ENCODE data around the gene GRID2.
A peak's percentile ranks its signal among the peaks of the same experiment; 100 is the strongest.

Gene GRID2

DNA sequence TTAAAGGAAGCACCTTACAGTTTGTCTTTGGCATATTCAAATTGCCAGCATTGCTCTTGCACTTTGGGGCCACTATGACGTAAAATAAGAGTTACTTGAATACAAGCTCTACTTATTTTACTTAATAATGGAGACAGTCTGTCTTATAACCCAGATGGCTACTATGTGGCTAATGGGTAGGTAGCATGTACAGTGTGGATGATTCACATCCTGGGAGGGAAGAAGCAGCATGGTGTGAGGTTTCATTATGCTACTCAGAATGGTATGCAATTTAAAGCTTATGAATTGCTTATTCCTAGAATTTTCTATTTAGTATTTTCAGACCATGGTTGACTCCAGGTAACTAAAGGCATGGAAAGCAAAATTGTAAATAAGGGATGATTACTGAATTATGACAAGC is 763.0 kb downstream of the GRID2 start:
- DNase-seq (ENCODE audit: insufficient read length) (no peak), FAIRE-seq (no peak)
- TF ChIP-seq TAF1 (IDR thresholded peaks at IDR 0.05; ENCODE audit: borderline replicate concordance, low read depth, low read length) (no peak), POLR2A (IDR thresholded peaks at IDR 0.05; ENCODE audit: low read depth, low read length) (no peak), POLR2AphosphoS5 (IDR thresholded peaks at IDR 0.05; ENCODE audit: low read depth, low read length) (no peak)

DNA sequence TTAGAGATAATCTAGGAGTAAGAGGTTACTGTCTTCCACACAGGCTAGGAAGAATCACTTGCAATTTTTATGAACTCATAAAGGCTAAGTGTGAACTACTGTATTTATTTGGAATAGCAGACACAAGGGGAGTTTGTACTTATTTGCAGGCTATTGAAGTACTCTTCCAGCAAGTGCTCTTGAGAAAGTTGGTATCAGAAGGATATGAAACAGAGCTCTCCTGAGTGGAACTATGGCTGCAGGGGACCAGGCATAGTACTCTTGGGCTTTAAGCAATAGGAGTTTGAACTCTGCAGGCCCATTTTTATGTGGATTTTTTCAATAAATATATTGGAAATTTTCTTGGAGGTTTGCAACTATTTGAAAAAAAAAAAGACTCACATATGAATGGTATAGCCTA is 768.5 kb downstream of the GRID2 start:
- FAIRE-seq = no peak
- DNase-seq (ENCODE audit: insufficient read length) = no peak
- TF ChIP-seq POLR2AphosphoS5 (IDR thresholded peaks at IDR 0.05; ENCODE audit: low read depth, low read length) (no peak), POLR2A (IDR thresholded peaks at IDR 0.05; ENCODE audit: low read depth, low read length) (no peak), TAF1 (IDR thresholded peaks at IDR 0.05; ENCODE audit: borderline replicate concordance, low read depth, low read length) (no peak)

DNA sequence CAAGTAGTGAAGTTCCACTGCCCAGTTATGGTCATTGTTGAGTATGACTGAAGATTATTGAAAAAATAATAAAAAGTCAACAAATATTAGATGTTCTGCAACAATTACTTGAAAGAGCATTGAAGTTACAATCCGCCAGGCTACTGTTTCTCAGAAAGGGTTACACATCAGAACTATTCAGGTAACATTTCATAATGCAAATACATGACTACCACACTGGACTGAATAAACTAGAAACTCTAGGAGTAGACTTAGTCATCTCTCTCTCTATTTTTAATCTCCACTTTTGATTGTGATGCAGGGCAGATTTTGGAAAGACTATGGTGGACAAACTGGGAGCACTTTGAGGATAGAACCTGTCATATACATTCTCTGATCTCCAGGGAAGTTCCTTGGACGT is 776.5 kb downstream of the GRID2 start:
- no peak for FAIRE-seq
- no peak for DNase-seq (ENCODE audit: insufficient read length)
- no peak for TF ChIP-seq POLR2A (IDR thresholded peaks at IDR 0.05; ENCODE audit: low read depth, low read length)
- no peak for TF ChIP-seq POLR2AphosphoS5 (IDR thresholded peaks at IDR 0.05; ENCODE audit: low read depth, low read length)
- no peak for TF ChIP-seq TAF1 (IDR thresholded peaks at IDR 0.05; ENCODE audit: borderline replicate concordance, low read depth, low read length)

DNA sequence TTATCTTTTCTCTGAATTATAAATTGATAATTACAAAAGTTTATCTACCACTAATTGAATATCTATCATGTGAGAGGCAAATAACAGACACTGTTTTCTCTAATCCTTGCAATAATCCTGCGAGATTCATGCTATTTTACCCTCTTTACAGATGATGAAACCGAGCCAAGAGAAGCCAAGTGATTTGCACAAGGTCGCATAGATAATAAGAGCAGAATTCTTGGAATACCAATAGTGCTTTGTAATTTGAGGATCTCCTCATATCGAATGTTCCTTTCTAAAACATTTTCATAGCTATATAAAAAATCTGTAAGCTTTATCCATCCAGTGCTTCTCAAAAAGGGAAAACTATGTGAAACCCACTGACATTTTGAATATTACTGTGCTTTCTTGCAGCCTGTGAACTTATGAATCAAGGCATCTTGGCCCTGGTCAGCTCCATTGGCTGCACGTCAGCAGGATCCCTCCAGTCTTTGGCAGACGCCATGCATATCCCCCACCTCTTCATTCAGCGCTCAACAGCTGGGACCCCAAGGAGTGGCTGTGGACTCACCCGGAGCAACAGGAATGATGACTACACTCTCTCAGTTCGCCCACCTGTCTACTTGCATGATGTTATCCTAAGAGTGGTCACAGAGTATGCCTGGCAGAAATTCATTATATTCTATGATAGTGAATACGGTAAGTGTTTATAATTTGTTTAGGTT is 781.0 kb downstream of the GRID2 start:
- FAIRE-seq (no peak), DNase-seq (ENCODE audit: insufficient read length) (no peak)
- no peak for TF ChIP-seq TAF1 (IDR thresholded peaks at IDR 0.05; ENCODE audit: borderline replicate concordance, low read depth, low read length)

DNA sequence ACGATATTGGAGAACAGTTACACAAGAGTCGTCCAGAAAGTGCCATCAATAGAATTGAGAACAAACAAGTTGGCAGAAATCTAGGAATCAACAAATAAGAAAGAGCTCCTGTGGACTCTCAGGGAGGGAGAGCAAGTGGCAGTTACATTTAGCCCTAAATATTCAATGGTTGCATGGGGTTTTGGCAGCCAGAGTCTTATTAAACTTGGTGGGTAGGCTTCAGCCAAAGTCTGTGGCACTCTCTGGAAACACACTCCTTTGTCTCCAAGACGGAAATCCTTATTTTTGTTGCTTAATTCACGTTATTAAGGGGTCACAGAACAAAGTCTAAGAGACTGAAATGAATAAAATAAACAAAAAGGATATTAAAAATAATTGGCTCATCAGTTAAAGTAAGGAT is 782.6 kb downstream of the GRID2 start:
- no peak for FAIRE-seq
- TF ChIP-seq POLR2A (IDR thresholded peaks at IDR 0.05; ENCODE audit: low read depth, low read length) (no peak), TAF1 (IDR thresholded peaks at IDR 0.05; ENCODE audit: borderline replicate concordance, low read depth, low read length) (no peak), POLR2AphosphoS5 (IDR thresholded peaks at IDR 0.05; ENCODE audit: low read depth, low read length) (no peak)
- DNase-seq (ENCODE audit: insufficient read length) = no peak

DNA sequence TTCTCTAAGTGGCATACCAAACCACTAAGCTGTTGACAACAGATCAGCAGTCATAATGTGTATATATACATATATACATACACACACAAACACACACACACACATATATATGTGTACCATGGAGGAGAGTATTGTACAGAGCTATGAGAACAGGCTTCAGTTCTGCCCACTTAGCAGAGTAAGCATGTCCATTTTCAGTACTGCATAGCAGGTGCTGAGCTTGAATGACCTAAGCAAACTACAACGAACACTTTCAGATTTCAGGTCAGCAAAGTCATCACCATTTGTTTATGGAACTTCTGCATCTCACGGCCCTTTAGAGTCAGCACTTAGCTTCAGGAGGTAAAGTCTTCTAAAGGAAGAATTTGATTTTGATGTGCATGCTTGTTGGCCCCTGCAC is 789.0 kb downstream of the GRID2 start:
- DNase-seq (ENCODE audit: insufficient read length) (no peak), FAIRE-seq (no peak)
- TF ChIP-seq POLR2A (IDR thresholded peaks at IDR 0.05; ENCODE audit: low read depth, low read length) = no peak
- TF ChIP-seq TAF1 (IDR thresholded peaks at IDR 0.05; ENCODE audit: borderline replicate concordance, low read depth, low read length) = no peak
- no peak for TF ChIP-seq POLR2AphosphoS5 (IDR thresholded peaks at IDR 0.05; ENCODE audit: low read depth, low read length)

DNA sequence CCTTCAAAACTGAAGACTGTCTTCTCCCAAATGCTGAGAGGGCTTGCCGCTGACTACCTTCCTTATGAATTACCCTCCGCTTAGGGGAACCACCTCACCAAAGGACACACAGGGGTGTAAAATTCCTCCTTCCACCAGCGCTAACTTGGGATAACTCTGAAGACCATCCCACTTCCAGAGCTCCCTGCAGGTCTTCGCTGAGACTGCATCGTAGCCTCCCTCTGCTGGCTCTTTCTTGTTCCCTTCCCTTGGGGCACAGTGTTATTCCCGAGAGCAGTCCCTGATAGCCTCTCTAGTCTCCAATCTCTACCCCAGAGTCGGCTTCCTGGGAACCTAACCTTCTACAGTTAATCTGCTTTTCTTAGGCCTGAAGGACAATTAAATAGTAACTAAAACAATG is 799.3 kb downstream of the GRID2 start:
- TF ChIP-seq POLR2AphosphoS5 (IDR thresholded peaks at IDR 0.05; ENCODE audit: low read depth, low read length) = no peak
- no peak for TF ChIP-seq TAF1 (IDR thresholded peaks at IDR 0.05; ENCODE audit: borderline replicate concordance, low read depth, low read length)
- TF ChIP-seq POLR2A (IDR thresholded peaks at IDR 0.05; ENCODE audit: low read depth, low read length) = no peak
- FAIRE-seq (no peak), DNase-seq (ENCODE audit: insufficient read length) (no peak)

DNA sequence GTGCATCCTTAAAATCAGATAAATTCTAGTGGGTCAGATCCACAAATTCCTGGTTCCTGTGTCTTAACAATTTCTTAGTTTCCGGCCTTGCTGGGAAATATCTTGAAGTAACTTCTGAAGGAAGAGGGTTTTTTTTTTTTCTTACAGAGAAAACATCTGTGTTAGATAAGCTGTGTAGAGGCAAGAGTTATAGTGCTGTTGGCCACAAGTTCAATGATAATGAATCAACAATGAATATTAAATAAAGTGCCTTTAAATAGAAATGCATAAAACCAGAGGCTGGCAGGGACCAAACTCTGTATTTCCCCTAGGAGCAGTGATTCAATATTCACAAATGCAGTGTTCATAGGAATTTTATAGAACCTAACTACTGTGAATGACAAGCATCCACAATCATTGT is 812.9 kb downstream of the GRID2 start:
- FAIRE-seq = no peak
- no peak for DNase-seq (ENCODE audit: insufficient read length)
- TF ChIP-seq POLR2AphosphoS5 (IDR thresholded peaks at IDR 0.05; ENCODE audit: low read depth, low read length) (no peak), TAF1 (IDR thresholded peaks at IDR 0.05; ENCODE audit: borderline replicate concordance, low read depth, low read length) (no peak), POLR2A (IDR thresholded peaks at IDR 0.05; ENCODE audit: low read depth, low read length) (no peak)

DNA sequence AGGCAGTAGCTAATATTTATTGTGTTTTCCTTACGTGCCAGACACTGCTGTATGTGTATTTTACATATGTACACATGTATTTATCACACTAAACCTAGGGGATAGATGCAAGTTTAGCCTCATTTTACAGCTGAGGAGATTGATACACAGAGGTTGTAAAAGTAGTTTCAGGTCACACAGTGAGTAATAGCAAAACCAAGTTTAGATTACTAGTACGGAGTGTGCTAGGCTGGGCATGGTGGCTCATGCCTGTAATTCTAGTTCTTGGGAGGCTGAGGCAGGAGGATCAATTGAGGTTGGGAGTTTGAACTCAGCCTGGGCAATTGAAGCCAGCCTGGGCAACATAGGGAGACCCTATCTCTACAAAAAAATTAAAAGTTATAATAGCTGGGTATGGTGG is 823.7 kb downstream of the GRID2 start:
- TF ChIP-seq TAF1 (IDR thresholded peaks at IDR 0.05; ENCODE audit: borderline replicate concordance, low read depth, low read length) = no peak
- TF ChIP-seq POLR2AphosphoS5 (IDR thresholded peaks at IDR 0.05; ENCODE audit: low read depth, low read length) = no peak
- no peak for TF ChIP-seq POLR2A (IDR thresholded peaks at IDR 0.05; ENCODE audit: low read depth, low read length)
- FAIRE-seq = peak; percentile 74
- no peak for DNase-seq (ENCODE audit: insufficient read length)

DNA sequence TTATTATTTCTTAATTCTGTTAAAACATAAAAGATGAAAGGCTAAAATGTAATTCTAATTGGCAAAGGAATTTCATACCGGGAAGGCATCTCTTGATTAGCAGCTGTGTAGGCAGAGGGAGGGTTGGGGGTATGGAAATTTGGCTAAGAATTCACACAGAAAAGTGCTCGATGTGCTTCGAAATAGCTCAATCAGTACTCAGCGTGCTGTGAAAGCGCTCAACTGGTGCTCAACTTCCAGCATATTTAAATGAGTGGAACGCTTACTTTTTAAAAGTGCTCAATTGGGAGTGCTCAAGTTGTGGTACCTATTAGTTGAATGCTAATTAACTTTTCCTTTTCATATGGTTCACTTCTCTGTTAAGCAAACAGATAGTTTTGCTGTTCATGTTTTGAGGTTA is 828.9 kb downstream of the GRID2 start:
- FAIRE-seq (no peak), DNase-seq (ENCODE audit: insufficient read length) (no peak)
- TF ChIP-seq TAF1 (IDR thresholded peaks at IDR 0.05; ENCODE audit: borderline replicate concordance, low read depth, low read length) (no peak), POLR2AphosphoS5 (IDR thresholded peaks at IDR 0.05; ENCODE audit: low read depth, low read length) (no peak), POLR2A (IDR thresholded peaks at IDR 0.05; ENCODE audit: low read depth, low read length) (no peak)

DNA sequence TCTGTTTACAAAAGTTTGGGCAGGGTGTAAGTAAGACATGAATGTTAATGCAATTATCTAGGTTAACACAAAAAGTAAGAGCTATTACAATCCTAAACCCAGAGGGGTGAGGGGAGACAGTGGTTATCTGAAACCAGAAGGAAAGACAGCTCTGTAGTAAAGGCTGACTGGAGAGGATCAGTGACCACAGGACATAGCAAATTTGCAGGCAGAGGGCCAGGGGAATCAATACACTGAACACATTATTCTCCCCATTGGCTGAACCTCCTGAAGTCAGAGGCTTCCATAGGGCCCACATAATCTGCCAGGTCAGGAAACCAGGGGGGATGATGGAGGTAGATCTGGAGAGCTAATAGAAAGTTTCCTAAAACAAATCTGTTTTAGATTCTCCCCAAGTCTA is 835.4 kb downstream of the GRID2 start:
- DNase-seq (ENCODE audit: insufficient read length) = no peak
- no peak for TF ChIP-seq POLR2AphosphoS5 (IDR thresholded peaks at IDR 0.05; ENCODE audit: low read depth, low read length)
- no peak for TF ChIP-seq POLR2A (IDR thresholded peaks at IDR 0.05; ENCODE audit: low read depth, low read length)
- no peak for TF ChIP-seq TAF1 (IDR thresholded peaks at IDR 0.05; ENCODE audit: borderline replicate concordance, low read depth, low read length)
- FAIRE-seq = peak; percentile 74

DNA sequence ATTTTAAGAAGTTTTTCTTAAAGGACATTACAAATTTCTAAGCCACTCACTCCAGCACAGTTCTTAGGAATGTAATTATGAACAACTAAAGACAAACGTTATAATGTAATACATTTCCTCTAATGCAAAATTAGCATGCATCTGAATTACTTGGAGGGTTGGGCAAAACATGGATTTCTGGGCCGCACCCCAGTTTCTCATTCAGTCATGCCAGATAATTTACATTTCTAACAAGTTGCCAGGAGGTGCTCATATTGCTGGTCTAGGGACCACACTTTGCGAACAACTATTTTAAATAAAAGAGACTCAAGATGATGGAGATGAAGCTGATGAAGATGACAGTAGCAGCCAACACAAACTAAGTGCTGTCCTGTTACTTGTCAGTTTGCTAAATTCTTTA is 840.1 kb downstream of the GRID2 start:
- TF ChIP-seq POLR2A (IDR thresholded peaks at IDR 0.05; ENCODE audit: low read depth, low read length) = no peak
- TF ChIP-seq POLR2AphosphoS5 (IDR thresholded peaks at IDR 0.05; ENCODE audit: low read depth, low read length) = no peak
- no peak for DNase-seq (ENCODE audit: insufficient read length)
- FAIRE-seq = peak; percentile 44

DNA sequence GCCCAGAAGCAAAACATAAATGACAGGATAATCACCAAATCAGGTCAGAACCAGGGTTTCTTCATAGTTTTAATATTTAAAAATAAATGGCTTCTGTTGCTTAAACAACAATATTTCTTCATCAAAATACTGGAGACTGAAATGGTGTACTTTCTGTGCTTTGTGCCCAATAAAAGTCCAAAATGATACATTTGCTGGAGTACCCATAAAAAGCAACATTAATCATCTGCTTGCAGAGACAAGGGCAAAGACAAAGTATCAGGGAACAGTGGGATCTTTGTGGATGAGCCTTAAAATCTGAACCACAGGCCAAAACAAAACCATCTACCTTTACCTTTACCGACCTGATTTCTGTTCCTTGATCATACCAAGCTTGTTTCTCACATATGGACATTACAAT is 840.9 kb downstream of the GRID2 start:
- TF ChIP-seq TAF1 (IDR thresholded peaks at IDR 0.05; ENCODE audit: borderline replicate concordance, low read depth, low read length) (no peak), POLR2A (IDR thresholded peaks at IDR 0.05; ENCODE audit: low read depth, low read length) (no peak), POLR2AphosphoS5 (IDR thresholded peaks at IDR 0.05; ENCODE audit: low read depth, low read length) (no peak)
- DNase-seq (ENCODE audit: insufficient read length) (no peak), FAIRE-seq (no peak)
